ENCODE measurements around the gene PKNOX2.

PKNOX2 gene

GRCh38 chr11:125174686-125175085 lies 10.1 kb downstream of the PKNOX2 start:
- no peak for DNase-seq

- DNase-seq, result no peak
These were observed 10.6 kb downstream of the PKNOX2 start for GRCh38 chr11:125175166-125175565.

- DNase-seq, result no peak
These were observed 11.5 kb downstream of the PKNOX2 start for GRCh38 chr11:125175896-125176575.

- DNase-seq, result no peak
These were observed 12.3 kb downstream of the PKNOX2 start for GRCh38 chr11:125176866-125177265.

- no peak for DNase-seq
These were observed 13.0 kb downstream of the PKNOX2 start for GRCh38 chr11:125177543-125177942.

- no peak for DNase-seq
These were observed 14.8 kb downstream of the PKNOX2 start for GRCh38 chr11:125179346-125179745.

- no peak for DNase-seq
These were observed 15.3 kb downstream of the PKNOX2 start for GRCh38 chr11:125179895-125180294.

GRCh38 chr11:125180413-125181305 lies 16.1 kb downstream of the PKNOX2 start:
- no peak for DNase-seq

GRCh38 chr11:125182573-125182972 lies 18.0 kb downstream of the PKNOX2 start:
- DNase-seq, result no peak

GRCh38 chr11:125183641-125184040 lies 19.1 kb downstream of the PKNOX2 start:
- DNase-seq, result no peak

- no peak for DNase-seq
These were observed 23.5 kb downstream of the PKNOX2 start for GRCh38 chr11:125188021-125188420.

- DNase-seq, result no peak
These were observed 26.0 kb downstream of the PKNOX2 start for GRCh38 chr11:125190566-125190965.

GRCh38 chr11:125192183-125192582 lies 27.6 kb downstream of the PKNOX2 start:
- no peak for DNase-seq

GRCh38 chr11:125192717-125193415 lies 28.3 kb downstream of the PKNOX2 start:
- DNase-seq, result no peak

- no peak for DNase-seq
These were observed 28.8 kb downstream of the PKNOX2 start for GRCh38 chr11:125193416-125193726.

- DNase-seq, result no peak
These were observed 29.3 kb downstream of the PKNOX2 start for GRCh38 chr11:125193841-125194240.

- no peak for DNase-seq
These were observed 35.4 kb downstream of the PKNOX2 start for GRCh38 chr11:125199915-125200314.

GRCh38 chr11:125200441-125200840 lies 35.9 kb downstream of the PKNOX2 start:
- no peak for DNase-seq

GRCh38 chr11:125201525-125202141 lies 37.1 kb downstream of the PKNOX2 start:
- no peak for DNase-seq

- no peak for DNase-seq
These were observed 37.9 kb downstream of the PKNOX2 start for GRCh38 chr11:125202362-125202880.

GRCh38 chr11:125202977-125203376 lies 38.4 kb downstream of the PKNOX2 start:
- DNase-seq, result no peak

- no peak for DNase-seq
These were observed 43.4 kb downstream of the PKNOX2 start for GRCh38 chr11:125207866-125208425.

GRCh38 chr11:125210066-125210465 lies 45.5 kb downstream of the PKNOX2 start:
- no peak for DNase-seq

All from DMS 273 treated with DMSO at 0.1 percent for 48 hours (cell line).